ENCODE results near the gene ARL10.
"Not testable (repeated sequence)": the region's sequence is repeated elsewhere in the genome, so short reads cannot be mapped to it uniquely, and the experiment has no call there.

The ARL10 gene

DNA sequence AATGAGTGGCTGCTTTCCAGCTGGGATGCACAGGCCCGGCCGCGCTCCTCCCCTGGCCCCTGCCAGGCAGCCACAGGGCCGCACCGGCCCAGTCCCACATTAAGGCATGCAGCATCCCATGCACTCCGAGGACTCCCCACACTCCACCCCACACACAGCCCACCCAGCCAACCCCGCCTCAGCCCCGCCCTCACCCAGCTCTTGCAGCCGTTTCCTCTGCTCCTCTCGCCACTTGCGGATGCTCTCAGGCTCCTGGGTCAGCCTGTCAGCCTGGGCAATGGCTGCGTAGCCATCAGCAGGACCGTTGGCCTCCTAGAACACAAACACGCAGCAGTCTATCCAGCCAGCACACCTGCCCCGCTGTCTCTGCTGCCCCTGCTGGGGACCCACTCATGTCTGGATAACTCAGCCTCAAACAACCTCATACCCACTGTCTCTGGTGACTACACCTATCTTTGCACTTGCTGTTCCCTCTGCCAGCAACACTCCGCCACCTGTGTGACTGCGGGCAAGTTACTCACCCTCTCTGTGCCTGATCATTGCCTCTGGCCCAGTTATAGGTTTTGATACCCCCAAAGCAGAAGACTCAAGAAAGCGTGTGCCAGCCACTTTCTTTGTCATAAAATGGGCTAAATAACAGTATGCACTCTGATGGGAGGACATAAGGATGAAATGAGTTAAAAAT is 32.6 kb downstream of the ARL10 start:
- H4K20me1 ChIP-seq = peaks cover 0 to 21% (median 0%) of the 10 kb centered on the region in 11 experiments; a peak in 5 of 22 replicates
- H3K9me3 ChIP-seq (replicated peaks in 1 of 11) = no peaks in the 10 kb centered on the region
- H3K27ac ChIP-seq = no peak overlapping the region
- TF ChIP-seq Cebpa-rat (IDR thresholded peaks at IDR 0.05) = no peak
- no peak overlapping the region for H3K4me2 ChIP-seq
- no peak overlapping the region for H3K4me3 ChIP-seq
- peaks cover 0 to 15% (median under 1%) of the 10 kb centered on the region in 10 experiments; a peak in 8 of 20 replicates for H3K4me1 ChIP-seq
- H3K36me3 ChIP-seq = peaks cover 10 to 59% (median 20%) of the 10 kb centered on the region in 11 experiments
- H3K9ac ChIP-seq = no peak overlapping the region
- H3K27me3 ChIP-seq = no peaks in the 10 kb centered on the region

DNA sequence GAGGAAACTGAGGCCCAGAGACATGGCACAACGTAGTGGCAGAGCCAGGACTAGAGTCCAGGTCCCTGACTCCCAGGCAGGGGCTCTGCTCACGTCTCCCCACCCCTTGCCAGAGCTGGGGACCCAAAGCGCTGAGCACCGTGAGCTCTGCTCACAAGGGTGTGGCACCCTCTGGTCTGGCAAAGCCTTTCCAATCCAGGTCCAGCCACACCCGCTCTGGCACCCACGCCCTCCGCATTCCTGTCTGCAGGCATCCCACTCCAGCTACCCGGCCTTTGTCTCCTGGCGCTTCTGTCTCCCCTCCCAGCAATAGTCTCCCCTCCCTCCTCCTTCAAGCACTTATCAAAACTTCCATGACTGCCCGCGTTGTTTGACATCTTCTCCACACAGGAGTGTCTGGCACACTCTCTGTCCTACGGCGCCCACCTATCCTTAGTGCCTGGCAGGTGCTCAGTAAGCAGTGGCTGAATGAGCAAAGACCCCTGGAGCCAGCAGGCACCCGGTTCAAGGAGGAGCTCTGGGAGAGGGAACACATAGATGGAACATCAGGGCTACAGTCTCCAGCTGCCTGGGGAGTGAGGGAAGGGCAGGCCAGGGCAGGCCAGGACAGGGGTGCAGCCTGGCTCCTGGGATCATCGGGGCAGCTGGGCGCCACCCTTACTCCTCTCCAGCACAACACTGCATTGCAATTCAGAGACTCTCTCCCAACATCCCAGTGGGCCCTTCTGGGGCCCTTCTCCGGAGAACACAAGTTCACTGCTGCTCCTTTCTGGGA is 35.3 kb downstream of the ARL10 start:
- Histone ChIP-seq H3K9ac (peak overlapping the region in 1 of 11 experiments; percentile 17; a peak in 1 of 22 replicates), H3K4me2 (no peak overlapping the region), H3K27me3 (no peaks in the 10 kb centered on the region)

DNA sequence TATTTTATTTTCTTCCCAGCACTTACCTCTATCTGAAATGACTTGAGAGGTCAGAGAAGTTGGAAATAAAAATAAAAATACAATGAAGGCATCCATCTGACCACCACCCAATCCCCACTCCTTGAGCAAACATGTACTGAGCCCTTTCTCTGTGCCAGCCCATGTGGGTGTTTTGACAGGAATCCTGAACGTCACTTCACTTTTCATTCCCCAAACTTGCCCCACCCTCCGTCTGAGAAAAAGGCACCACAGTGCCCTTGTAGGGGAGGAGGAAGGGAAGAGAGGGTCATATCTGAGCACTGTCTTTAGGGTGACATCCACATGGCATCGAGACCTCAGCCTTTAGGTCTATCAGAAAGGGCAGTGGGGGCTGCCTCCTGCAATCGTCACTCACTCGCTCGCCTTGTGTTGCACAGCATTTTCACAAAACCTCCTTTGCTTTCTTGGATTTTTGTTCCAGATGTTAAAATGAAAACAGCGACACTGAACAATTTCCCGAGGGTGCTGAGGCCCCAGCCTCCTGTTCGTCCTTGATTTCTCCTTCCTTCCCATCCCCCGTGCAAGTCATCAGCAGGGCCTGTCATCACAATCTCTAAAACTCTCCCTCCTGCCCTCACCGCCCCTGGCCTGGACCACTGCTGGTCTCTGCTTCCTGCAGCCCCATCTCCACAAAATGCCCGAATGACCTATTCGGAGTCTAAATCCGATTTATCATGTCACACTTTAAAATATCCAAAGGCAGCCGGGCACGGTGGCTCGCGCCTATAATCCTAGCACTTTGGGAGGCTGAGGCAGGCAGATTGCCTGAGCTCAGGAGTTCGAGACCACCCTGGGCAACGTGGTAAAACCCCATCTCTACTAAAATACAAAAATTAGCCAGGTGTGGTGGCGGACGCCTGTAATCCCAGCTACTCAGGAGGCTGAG is 36.3 kb downstream of the ARL10 start:
- Histone ChIP-seq H3K4me2 (no peak overlapping the region), H3K27me3 (no peaks in the 10 kb centered on the region), H3K36me3 (peaks cover 3 to 68% (median 24%) of the 10 kb centered on the region in 11 experiments; a peak in 19 of 22 replicates), H4K20me1 (peaks cover 0 to 19% (median 0%) of the 10 kb centered on the region in 11 experiments; a peak in 4 of 22 replicates), H3K9ac (peak overlapping the region in 2 of 11 experiments; percentile 17 to 25; a peak in 1 of 22 replicates), H3K4me1 (peaks cover 0 to 5% (median 0%) of the 10 kb centered on the region in 10 experiments; a peak in 6 of 20 replicates), H3K27ac (no peak overlapping the region), H3K9me3 (replicated peaks in 1 of 11) (no peaks in the 10 kb centered on the region), H3K4me3 (no peak overlapping the region)
- no peak for TF ChIP-seq Cebpa-rat (IDR thresholded peaks at IDR 0.05)

More for the DNA sequence above, 35.3 kb downstream of the ARL10 start:
- Histone ChIP-seq H3K9me3 (replicated peaks in 1 of 11) (no peaks in the 10 kb centered on the region), H3K4me1 (peaks cover 0 to 11% (median 0%) of the 10 kb centered on the region in 10 experiments; a peak in 7 of 20 replicates), H4K20me1 (peaks cover 0 to 18% (median 0%) of the 10 kb centered on the region in 11 experiments; a peak in 4 of 22 replicates), H3K36me3 (peaks cover 0 to 59% (median 18%) of the 10 kb centered on the region in 11 experiments; a peak in 15 of 22 replicates), H3K4me3 (no peak overlapping the region), H3K27ac (no peak overlapping the region)
- no peak for TF ChIP-seq Cebpa-rat (IDR thresholded peaks at IDR 0.05)

DNA sequence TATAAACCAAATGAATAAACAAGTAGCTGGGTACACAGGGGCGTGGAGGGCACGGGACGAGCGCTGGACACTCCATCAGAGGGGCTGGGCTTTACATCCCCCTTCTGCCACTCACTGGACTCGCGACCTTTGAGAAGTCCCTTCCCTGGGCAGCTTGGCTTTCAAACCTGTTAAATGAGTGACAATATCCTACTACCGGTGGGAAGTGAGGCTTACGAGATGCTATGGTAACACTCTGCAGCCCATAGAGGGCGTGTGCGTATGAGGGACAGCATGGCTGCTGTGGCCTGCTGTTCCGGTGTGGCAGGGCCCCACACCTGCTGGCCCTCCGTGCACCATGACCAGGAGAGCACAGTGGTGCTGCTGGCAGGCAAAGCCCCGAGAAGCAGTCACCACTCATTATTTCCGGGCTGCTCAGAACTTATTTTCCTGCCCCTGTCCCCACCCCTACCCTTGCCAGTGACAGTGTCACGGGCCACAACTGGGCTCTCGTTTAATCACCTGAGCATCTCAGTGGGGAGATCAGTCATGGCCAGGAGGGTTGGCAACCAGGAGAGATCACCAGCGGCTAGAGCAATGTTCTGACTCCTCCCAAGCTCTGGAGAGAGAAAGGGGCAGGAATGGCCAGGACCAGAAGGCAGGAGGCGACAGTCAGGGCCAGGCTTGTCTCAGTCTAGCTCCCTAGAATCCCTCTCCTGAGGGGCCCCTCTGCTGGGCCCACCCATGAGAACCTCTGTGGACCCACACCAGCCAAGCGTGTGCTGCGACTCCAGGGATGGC is 40.6 kb downstream of the ARL10 start:
- peaks cover 1 to 40% (median 5%) of the 10 kb centered on the region in 11 experiments; a peak in 12 of 22 replicates for H4K20me1 ChIP-seq
- H3K27me3 ChIP-seq = no peaks in the 10 kb centered on the region
- peaks cover 25 to 84% (median 54%) of the 10 kb centered on the region in 11 experiments for H3K36me3 ChIP-seq
- H3K9ac ChIP-seq = no peak overlapping the region
- peaks cover 0 to 5% (median under 1%) of the 10 kb centered on the region in 10 experiments; a peak in 7 of 20 replicates for H3K4me1 ChIP-seq
- H3K4me3 ChIP-seq = no peak overlapping the region
- H3K27ac ChIP-seq = no peak overlapping the region
- H3K4me2 ChIP-seq = no peak overlapping the region
- TF ChIP-seq Cebpa-rat (IDR thresholded peaks at IDR 0.05) = no peak
- no peaks in the 10 kb centered on the region for H3K9me3 ChIP-seq (replicated peaks in 1 of 11)

DNA sequence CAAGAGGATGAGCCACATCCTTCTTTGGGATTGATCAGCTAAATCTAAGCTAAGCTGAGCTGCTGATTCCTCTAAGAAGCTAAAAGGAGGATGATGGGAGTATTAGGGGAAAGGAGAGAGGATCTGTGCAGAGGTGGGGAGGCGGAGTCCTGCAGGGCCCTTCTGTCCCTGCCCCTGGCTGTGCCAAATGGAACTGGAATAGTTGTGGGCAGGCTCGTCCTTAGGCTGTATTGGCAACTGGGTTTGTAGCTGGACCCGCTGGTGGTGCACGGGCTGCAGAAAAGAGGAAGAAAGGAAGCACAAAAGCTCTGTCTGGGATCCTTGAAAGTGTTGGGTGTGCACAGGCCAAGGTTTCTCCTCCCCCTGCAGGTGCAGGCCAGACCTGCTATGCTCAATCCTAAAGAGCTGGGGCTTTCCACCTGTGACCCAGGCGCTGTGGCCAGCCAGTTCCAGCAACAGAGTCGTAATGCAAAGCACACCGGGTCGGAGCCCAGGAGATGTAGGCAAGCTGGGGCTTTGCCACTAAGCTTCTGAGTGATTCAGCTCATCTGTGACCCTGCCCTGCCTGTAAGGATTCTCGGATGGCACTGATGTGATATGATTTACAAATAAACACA is 41.3 kb downstream of the ARL10 start:
- no peaks in the 10 kb centered on the region for H3K9me3 ChIP-seq (replicated peaks in 1 of 11)
- H4K20me1 ChIP-seq = peaks cover 3 to 47% (median 11%) of the 10 kb centered on the region in 11 experiments; a peak in 12 of 22 replicates
- H3K9ac ChIP-seq = no peak overlapping the region
- no peak overlapping the region for H3K4me3 ChIP-seq
- peaks cover 25 to 82% (median 54%) of the 10 kb centered on the region in 11 experiments for H3K36me3 ChIP-seq
- TF ChIP-seq Cebpa-rat (IDR thresholded peaks at IDR 0.05) = no peak
- H3K27me3 ChIP-seq = no peaks in the 10 kb centered on the region
- H3K4me2 ChIP-seq = no peak overlapping the region
- H3K4me1 ChIP-seq = peaks cover 0 to 12% (median 7%) of the 10 kb centered on the region in 10 experiments; a peak in 11 of 20 replicates
- no peak overlapping the region for H3K27ac ChIP-seq

DNA sequence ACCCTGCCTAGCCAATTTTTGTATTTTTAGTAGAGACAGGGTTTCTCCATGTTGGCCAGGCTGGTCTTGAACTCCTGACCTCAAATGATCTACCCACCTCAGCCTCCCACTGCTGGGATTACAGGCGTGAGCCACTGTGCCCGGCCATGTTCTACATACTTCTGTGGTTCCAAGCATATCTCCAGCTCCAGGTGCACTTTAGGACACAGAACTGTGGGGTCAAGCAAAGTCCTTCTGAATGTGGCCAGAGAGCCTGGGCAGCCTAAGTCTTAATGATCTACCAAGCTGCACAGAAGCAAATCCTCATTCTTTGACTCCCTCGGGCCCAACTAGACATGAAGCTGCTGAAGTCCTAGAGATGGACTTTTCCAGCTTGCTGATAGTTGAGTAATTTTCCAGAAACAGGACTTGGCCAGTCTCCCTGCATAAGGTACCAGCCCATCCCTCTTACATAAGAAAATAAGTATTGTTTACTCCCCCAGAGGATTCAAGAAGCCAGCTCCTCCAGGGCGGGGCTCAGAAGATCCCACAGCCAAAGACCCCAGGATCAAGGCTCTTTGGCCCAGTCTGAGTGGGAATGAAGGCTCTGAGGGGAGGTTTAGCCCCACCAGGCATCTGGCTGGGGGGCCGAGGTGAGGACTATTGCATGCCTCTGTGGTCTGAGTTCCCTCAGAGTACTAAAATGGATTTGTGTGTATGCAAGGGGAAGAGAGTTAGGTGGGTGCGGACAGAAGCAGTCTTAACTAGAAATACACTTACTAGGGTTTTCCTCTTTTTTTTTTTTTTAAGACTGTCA is 42.4 kb downstream of the ARL10 start:
- no peak overlapping the region for H3K27ac ChIP-seq
- H3K4me2 ChIP-seq = no peak overlapping the region
- H3K36me3 ChIP-seq = peaks cover 25 to 80% (median 54%) of the 10 kb centered on the region in 11 experiments
- H3K4me1 ChIP-seq = peaks cover 0 to 23% (median 10%) of the 10 kb centered on the region in 10 experiments; a peak in 12 of 20 replicates
- H3K9ac ChIP-seq = no peak overlapping the region
- H4K20me1 ChIP-seq = peaks cover 3 to 55% (median 16%) of the 10 kb centered on the region in 11 experiments; a peak in 13 of 22 replicates
- H3K27me3 ChIP-seq = no peaks in the 10 kb centered on the region
- no peaks in the 10 kb centered on the region for H3K9me3 ChIP-seq (replicated peaks in 1 of 11)
- no peak for TF ChIP-seq Cebpa-rat (IDR thresholded peaks at IDR 0.05)
- H3K4me3 ChIP-seq = no peak overlapping the region

DNA sequence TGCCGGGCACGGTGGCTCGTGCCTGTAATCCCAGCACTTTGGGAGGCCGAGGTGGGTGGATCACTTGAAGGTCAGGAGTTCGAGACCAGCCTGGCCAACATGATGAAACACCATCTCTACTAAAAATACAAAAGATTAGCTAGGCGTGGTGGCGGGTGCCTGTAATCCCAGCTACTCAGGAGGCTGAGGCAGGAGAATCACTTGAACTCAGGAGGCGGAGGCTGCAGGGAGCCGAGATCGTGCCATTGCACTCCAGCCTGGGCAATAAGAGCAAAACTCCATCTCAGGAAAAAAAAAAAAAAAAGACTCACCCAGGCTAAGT is 42.9 kb downstream of the ARL10 start:
- H3K4me2 ChIP-seq = not testable (repeated sequence)

More for the DNA sequence above, 42.9 kb downstream of the ARL10 start:
- H3K4me1 ChIP-seq = peaks cover 0 to 23% (median 10%) of the 10 kb centered on the region in 10 experiments; a peak in 12 of 20 replicates
- peaks cover 8 to 61% (median 21%) of the 10 kb centered on the region in 11 experiments; a peak in 14 of 22 replicates for H4K20me1 ChIP-seq
- not testable (repeated sequence) for H3K4me3 ChIP-seq; H3K9me3 ChIP-seq (replicated peaks in 1 of 11); H3K9ac ChIP-seq; H3K27me3 ChIP-seq; H3K27ac ChIP-seq
- peaks cover 25 to 79% (median 54%) of the 10 kb centered on the region in 11 experiments for H3K36me3 ChIP-seq

Measured in BLaER1 treated with 17β-estradiol and CSF1 and Interleukin-3, amounts not matched to agents 10 nM and 100 nM (cell line).